ENCODE measurements around the gene WNT11.
A peak's percentile ranks its signal among the peaks of the same experiment; 100 is the strongest.

Gene WNT11

DNA sequence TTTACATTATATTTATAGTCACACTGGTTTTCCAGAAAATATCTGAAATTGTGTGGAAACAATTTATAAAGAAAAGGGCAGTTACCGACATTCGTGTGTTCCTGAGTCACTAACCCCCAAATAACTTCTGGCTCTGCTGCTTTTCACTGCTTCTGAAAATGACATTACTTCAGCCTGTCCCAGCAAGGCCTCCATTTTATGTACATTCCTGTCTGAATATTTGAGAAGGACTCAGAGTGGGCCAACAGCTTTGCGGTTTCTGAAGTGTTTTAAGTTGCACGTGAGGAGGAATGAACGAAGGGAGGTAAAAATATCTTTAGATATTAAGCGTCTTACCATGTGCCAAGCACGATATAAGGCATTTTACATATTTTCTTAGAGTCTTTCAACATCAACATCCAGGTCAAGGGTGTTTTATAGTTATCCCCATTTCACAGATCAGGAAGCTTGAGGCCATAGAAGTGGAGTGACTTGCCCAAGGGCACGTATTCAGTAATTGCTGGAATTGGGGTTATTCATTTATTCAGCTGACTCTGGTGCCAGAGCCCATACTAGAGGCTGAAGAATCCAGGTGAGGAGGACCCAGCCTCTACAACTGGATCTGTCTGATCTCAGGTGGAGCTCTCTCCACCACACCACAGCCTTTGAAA, 30.8 kb upstream of the WNT11 start:
- no peak for DNase-seq

GRCh38 chr11:76236092-76236999, 30.0 kb upstream of the WNT11 start:
- DNase-seq, result peak; percentile 17

DNA sequence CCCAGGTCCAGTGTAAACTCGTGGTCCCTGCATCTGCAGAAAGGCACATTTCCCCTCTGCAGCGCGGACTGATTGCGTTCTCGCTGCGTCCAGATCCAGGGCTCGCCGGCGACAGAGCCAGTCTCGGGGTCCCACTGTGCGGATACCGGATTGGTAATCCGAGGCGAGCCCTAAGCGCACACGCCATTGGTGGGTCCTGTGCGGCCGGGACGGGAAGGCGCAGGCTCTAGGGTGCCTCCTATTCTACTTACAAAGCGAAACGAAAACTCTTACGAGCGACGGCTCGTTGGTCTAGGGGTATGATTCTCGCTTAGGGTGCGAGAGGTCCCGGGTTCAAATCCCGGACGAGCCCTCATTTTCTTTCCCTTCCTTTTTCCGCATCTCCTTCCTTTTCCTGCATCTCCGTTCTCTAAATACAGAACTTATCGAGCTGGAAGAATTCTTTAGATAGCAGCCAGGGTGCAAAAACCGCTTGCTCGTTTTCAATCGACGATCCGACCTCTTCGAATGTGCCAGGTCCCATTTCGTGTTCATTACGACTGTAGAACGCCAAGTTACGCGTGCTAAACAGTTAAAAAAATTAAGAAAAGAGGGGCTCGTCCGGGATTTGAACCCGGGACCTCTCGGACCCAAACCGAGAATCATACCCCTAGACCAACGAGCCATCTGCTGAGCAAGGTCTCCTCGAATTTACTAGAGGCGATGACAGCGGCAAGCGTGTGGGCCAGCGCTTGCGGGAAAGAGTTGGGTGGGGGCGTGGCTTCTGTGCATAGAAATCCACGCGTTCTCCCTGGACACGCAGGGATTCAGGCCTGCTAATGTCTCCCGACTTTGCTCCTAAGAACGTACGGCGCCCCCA, 29.2 kb upstream of the WNT11 start:
- DNase-seq, result peak; percentile 81

DNA sequence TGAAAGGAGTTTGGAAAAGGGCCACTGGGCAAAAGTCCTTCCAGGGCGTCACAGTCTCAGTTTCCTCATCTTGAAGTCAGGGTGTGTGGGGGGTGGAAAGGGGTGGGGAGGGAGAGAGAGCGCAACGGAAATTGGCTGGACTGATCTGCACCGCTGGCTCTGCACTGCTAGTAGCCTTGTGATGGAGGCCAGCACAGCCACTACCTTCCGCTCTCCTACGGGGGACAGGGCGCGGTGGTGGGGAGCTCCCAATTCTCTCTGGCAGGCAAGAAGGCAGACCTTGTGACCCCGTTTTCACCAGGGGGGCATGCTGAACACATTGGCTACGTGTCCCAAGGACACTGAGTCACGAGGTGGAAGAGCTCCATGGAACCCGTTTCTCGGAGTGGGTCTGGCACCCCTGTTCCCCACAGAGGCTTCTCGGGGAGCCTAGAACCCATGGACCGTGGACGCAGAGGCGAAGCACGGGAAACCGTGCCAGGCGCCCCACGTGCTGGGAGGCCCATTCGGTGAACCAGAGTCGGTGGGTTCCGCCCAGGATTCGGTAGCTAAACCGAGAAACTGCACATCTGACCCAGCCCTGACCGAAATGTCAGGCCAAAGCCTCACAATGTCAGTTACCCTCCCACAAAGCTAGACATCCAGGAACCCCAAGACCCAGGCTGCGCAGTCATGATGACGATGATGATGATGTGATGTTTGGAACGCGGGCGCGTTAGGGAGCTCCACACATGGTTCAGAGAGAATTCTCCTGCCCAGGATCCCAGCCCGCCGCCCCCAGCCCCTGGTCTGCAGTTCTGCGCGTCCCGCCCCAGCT, 28.3 kb upstream of the WNT11 start:
- DNase-seq, result no peak

- no peak for DNase-seq
Measured at GRCh38 chr11:76234021-76234415, 27.7 kb upstream of the WNT11 start.

DNA sequence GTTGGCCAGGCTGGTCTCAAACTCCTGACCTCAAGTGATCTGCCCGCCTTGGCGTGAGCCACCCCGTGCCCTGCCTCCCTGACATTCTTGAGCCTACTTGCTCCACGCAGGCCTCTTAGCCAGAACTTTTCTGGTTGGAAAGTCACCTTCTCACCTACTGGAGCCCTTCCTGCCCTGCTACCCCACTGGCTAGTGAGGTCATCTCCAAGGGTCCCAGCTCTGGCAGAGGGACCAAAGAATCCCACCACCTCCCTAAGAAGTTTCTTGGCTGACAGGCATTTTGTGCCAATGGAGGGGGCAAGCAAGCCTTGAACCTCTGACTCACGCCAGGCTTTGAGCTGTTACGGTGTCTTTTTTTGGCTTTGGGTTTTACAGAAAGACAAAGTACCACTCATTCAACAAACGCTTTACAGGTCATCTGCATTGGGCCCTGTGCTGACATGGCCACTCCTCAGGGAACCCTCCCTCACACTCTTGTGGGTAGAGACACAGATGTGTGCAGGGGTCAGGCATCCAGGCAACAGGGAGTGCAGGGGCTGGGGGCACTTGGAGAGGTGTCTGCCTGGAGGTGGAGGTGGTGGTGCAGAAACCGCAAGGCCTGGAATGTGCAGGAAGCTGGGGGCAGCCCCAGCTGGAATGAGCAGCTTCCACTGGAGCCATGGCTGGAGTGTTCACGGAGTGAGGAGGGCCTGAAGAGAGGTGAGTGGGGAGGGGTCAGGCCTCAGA, 27.1 kb upstream of the WNT11 start:
- no peak for DNase-seq

DNA sequence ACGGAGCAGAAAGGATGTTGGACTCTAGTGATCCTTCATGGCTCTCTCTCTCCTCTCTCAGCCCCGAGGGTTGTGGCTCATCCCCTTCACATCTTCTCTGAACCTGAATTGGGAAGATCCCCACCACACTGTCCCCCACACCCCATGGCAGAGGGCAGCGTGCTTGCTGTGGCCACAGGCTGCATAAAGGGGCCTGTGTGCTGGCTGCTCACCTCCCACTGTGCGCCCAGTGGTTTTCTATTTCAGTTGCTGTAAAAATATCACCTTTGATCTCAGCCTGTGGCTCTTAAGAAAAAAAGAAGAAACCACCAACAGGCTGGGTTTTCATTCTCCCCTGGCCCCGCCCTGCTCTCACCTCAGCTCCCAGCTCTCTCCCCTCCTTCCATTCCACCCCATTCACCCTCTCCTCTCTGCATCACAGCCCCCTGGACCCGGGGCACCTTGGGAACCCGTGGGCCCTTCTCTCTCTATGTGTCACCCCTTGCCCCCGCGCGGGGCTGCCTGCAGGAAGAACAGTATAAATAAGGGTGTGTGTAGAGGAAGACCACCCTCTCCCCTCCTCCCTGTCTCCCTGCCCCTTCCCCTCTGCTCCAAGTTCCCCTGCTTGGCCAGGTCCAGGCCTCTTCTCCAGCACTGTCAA, 25.8 kb upstream of the WNT11 start:
- DNase-seq, result no peak

GRCh38 chr11:76231121-76231738, 24.9 kb upstream of the WNT11 start:
- no peak for DNase-seq

- DNase-seq, result no peak
Measured at GRCh38 chr11:76230392-76230791, 24.1 kb upstream of the WNT11 start.

- DNase-seq, result no peak
Measured at GRCh38 chr11:76229690-76230240, 23.5 kb upstream of the WNT11 start.

GRCh38 chr11:76228875-76229149, 22.5 kb upstream of the WNT11 start:
- no peak for DNase-seq

GRCh38 chr11:76228071-76228874, 22.0 kb upstream of the WNT11 start:
- DNase-seq, result no peak

DNA sequence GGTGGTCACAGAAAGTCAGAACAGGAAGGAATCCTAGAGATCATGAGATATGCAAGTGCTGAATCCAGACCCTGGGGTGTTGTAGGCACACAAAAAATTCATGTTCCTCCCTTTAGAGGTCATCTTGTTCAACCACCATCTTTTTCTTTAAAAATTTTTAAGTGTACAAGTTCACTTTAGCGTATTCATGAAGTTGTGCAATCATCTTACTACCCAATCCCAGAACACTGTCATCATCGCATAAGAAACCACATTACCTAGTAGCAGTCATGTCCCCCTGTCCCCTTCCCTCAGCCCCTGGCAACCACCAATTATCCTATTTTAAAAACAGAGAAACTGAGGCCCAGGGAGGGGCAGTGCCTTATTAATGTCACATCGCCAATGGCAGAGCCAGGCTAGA, 20.3 kb upstream of the WNT11 start:
- no peak for DNase-seq

GRCh38 chr11:76225122-76225611, 18.9 kb upstream of the WNT11 start:
- no peak for DNase-seq

GRCh38 chr11:76224461-76225121, 18.3 kb upstream of the WNT11 start:
- DNase-seq, result no peak

GRCh38 chr11:76221365-76221764, 15.1 kb upstream of the WNT11 start:
- no peak for DNase-seq

DNA sequence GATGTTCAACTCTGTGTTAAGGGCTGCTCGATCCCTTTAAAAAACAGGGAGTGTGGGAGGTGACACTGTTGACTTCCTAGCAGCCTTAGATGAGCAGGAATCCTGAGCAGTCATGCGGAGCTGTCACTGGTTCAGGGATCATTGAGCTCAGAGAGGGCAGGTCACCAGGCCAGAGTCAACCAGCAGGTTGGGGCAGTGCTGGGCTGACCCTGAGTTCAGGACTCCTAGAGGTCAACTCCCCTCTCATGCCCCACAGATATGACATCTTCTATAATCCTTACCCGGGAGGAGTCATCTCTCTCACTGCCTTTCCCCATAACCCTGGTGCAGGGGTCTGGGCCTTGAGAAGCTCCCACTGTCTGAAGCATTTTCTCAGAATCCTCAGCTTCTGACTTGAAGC, 12.9 kb upstream of the WNT11 start:
- no peak for DNase-seq

DNA sequence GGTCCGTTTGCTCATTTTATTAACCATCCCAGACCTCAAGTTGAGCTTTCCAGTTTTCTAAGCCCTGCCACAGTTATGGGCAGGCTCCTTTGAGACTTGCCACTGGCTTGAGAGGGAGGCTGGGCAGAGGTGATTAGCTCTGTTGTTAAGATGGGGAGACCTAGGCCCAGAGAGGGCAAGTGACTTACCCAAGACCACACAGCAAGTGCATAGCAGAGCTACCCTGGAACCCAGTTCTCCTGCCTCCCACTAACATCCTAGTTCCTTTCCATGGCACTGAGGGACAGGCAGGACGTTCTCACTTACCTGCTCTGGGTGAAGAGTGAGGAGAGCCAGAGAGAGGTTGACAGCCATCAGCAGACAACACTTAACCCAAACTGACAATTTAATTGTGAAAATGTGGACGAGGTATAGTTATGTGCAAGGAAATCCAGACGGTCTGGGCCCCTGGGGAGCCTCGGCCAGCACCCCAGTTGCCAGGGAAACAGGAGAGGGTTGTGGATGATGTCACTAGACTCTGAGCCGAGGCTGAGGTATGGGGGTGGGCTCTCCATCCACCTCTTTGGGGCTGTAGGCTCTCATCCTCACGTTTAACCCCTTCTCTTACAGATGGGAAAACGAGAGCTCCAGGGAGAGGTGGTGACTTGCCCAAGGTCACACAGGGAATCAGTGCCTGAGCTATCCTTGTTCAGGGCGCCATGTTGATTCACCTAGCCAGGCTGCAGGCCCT, 12.3 kb upstream of the WNT11 start:
- no peak for DNase-seq

Data from NCI-H2107 (cell line).